ENCODE results near the gene ATG10.
"Not testable (repeated sequence)": the region's sequence is repeated elsewhere in the genome, so short reads cannot be mapped to it uniquely, and the experiment has no call there.

ATG10 gene

DNA sequence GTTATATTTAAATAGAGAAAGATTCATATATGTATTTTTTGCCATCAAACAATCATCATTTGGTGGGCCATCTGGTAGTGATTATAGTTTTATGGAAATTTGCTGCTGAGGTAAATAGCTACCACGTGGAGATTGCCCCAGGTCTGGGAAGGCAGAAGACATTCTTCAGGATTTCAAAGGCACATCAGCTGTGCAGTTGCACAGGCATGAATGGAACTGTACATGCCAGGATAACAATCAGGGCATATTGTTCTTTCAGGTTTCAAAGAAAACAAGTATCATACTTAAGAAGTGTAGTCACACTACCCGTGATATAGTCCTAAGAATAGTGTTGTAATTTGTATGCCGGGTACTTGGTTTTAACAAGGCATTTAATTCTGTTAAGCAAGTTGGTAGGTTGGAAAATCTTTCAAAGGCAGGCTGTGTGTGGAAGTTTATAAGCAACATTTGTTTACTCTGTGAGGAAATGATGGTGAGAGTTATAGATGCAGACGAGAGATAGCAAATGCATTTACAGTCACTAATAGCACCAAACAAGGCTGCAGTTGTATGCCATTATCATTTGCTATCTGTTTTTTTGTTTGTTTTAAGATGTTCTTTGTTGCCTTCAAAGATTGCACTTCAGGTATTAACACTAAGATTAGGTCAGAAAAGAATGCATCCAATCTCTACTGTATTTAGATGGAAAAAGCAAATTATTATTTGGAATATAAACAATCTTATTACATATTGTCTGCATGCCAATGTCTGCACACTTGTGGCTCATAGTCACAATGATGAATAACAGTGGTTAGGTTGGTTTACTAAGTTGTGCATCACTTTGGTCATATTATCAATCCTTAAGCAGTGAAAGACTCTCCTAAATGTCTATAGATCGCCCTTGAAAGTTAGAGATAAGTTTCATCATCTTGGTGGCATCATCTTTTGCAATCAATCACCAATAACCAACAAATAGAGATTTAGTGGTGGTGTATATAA lies 251.1 kb downstream of the ATG10 start:
- no peak for DNase-seq (ENCODE audit: low read depth in 2 of 2)

DNA sequence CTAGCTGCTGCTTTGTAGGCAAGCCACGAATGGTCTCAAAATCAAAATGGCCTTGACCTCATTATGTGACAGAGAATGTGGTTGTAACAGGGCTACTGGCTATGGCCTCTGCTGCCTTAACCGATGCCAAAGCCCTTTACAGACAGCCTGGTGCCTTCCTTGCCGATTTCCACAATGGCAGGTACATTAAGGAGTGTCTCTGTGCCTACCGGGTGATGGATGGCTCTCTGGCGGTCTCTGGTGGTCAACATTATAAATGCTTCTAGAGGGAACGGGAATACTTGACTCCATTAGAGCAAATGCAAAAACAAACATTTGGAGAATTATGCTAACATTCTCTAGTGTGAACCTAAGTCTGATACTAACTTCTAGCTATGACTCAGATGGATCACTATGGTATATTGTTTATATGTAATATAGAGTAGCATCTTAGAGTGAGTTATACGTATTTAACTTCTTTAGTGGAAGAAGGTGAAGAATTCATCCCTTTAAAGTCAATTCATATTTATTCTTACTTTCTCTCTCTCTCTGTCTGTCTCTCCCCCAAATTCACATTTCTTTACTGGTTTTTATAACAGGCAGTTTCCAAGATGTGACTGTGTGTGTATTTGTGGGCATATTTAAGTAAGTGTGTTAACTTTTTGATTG lies 253.8 kb downstream of the ATG10 start:
- DNase-seq (ENCODE audit: low read depth in 2 of 2) = peak; percentile 17 to 22

DNA sequence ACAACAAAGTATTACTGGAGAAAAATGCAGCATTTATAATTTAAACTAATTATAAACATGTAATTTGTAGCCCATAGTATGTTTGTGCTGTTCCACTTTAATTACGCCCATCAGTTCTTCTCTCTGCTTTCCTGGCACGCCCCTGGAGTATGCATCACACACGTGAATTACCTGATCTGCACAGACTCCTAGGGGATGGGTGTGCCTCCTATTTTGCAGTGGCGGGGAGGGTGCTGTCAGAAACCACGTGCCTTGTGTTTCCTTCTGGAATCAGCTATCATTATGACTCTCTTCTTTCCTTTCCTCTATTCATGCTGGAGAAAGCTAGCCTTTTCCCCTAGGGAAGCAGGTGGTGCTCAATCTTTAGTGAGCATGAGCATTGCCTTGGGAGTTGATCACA lies 263.1 kb downstream of the ATG10 start:
- DNase-seq (ENCODE audit: low read depth in 2 of 2) = no peak

DNA sequence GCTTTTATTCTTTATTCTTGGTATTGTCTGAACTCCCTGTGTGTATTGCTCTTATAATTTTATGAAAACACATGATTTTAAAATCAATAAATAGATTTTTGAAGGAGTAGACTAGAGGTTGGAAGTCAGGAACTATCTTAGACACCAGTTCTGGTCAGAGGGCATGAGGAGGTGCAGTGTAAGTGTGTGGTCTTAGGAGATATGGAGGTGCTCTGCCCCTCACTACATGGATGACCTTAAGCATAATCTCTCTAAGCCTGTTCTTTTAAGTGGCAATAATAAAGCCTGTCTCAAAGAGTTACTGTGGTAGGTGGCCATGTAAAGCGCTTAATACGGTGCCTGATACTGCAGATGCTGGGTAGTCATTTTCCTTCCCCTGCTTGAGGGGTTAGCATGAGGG lies 272.3 kb downstream of the ATG10 start:
- no peak for DNase-seq (ENCODE audit: low read depth in 2 of 2)

- DNase-seq (ENCODE audit: low read depth in 2 of 2) = no peak
Observed at GRCh38 chr5:82244854-82245635, 273.2 kb downstream of the ATG10 start.

DNA sequence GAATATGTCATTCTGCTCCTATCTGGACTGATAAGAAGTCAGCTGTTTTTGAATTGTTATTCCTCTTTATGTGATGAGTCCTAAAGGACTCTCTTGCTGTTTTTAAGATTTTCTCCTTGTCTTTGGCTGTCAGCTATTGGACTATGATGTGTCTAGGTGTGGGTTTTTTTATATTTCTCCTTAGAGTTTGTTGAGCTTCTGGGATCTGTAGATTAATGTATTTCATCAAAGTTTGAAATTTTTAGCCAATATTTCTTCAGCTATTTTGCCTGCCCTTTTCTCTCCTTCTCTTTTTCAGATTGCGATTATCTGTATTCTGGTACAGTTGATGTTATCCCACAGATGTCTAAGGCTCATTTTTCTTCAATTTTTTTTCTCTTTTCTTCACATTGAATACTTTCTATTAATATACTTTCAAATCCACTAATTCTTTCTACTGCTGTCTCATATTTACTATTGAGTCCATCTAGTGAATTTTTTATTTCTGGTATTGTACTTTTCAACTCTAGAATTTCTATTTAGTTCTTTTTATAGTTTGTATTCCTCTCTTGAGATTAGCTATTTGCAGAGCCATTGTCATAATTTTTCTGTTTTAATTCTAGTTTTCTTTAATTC lies 275.2 kb downstream of the ATG10 start:
- DNase-seq (ENCODE audit: low read depth in 2 of 2) = no peak

GRCh38 chr5:82252744-82253143 lies 280.9 kb downstream of the ATG10 start:
- no peak for DNase-seq (ENCODE audit: low read depth in 2 of 2)

- DNase-seq (ENCODE audit: low read depth in 2 of 2) = no peak
Observed at GRCh38 chr5:82255844-82256243, 284.0 kb downstream of the ATG10 start.

DNA sequence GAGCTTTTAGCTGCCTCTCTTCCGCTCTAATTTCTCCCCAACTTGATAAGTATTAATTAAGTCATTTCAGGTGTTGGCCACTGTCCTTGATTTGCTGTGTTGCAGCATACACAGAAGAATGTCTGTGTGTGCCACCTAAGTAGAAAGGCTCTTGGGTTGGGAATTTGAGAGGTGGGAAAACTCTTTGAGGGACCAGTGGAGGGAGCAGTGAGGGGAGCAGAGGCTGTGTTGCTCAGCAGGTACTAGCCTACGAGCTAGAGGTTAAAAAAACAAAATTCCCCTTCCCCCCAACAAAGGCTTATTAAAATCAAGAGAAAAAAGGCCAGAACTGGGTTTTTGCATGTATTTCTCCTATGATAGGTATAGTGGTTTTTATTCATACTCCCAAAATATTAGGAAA lies 285.4 kb downstream of the ATG10 start:
- DNase-seq (ENCODE audit: low read depth in 2 of 2) = no peak

DNA sequence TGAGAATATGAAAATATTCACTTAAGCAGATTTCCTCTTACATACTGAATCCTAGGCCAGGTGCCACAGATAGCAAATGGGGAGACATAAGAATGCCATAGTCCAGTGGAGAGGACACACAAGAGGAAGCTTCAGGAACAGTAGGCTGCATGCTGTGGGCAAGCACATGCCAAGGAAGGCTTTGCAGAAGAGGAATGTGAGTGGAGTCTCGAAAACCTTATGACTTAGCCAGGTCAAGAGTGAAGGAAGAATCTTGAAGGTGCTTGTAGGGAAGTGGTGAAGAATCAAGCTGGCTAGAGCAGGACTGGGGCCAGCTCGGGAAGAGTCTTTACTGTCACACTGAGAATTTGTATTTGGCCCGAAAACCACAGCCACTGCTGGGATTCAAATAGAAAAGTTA lies 285.9 kb downstream of the ATG10 start:
- no peak for DNase-seq (ENCODE audit: low read depth in 2 of 2)

DNA sequence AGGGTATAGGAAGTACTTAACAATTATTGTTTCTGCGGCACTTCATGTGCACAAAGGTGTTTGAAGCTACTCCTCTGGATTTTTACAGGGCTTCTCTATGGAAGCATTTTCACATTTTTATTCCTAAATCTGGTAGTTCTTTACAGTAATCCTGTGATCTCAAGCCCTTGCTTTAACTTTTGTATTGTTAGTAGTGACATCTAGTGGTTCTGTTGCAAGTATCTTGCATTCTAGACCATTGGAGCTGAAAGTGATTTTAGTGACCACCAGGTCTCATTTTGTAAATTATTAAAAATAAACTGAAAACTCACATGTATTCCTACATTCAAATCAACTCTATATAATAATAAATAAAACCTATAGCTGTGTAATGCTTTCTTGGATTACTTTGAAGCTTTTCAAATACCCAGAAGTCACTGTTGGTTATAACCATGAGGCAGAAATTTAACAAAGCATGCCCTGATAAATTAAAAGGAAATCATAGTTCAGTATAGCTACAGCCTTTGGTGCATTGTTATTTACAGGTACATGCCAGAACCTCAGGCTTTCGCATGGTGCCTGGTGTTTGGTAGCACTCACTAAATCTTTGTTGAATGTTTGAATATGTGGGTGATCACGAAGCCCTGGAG lies 287.5 kb downstream of the ATG10 start:
- no peak for DNase-seq (ENCODE audit: low read depth in 2 of 2)

DNA sequence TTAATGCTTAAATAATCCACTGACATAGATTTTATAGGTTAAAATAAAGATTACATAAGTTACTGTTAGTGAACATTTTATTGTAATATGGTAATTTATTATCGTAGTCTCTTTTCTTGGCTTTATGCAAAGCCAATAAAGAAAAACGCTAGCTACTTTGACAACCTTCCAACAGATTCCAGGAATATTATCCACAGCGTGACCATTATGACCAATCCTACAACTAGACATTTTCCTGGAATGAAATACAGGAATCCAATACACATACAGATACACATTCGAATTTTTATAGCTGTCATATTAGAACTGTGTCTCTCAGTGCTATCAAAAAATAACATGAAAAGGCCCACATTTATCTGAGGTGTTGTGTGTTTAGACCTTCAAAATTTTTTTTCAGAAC lies 293.2 kb downstream of the ATG10 start:
- DNase-seq (ENCODE audit: low read depth in 2 of 2) = peak; percentile 30 to 39

DNA sequence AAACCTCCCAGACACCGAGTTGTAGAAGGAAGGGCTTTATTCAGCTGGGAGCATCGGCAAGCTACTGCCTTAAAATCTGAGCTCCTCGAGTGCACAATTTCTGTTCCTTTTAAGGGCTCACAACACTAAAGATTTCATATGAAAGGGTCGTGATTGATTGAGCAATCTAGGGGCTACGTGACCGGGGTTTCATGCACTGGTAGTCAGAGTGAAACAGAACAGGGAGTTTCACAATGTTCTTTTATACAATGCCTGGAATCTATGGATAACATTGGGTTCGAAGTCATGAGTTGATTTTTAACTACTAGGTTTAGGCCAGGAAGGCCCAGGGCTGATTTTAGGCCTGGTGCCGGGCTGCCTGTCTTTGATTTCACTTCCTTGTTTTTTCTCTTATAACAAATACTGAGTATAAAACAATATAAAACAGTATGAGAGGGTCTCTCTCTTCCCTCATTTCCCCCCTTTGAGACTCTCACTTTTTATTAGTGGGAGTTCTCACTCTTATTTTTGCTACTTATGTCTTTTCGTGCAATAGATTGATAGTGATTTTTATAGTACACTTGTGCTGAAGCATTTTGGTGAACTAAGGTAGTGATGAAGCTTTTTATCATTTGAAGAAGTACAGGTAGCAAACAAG lies 295.6 kb downstream of the ATG10 start:
- not testable (repeated sequence) for DNase-seq (ENCODE audit: low read depth in 2 of 2)

DNA sequence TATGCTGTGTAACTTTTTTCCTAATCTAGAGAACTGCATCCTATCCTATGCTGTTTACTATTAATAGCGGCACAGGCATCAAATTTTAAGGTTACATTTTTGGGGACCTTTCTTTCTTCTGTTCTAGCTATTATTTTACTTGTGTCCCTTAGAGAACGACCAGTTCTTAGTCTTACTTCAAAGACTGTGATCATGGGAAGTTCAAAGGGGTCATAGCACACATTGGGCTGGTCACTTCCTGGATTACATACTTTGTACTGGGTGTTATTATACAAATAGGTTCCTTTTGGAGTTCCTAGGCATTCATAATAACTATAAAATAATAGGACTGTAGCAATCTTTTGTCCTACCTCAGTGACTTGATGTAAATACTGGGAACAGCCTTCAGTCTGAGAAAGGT lies 297.5 kb downstream of the ATG10 start:
- not testable (repeated sequence) for DNase-seq (ENCODE audit: low read depth in 2 of 2)

DNA sequence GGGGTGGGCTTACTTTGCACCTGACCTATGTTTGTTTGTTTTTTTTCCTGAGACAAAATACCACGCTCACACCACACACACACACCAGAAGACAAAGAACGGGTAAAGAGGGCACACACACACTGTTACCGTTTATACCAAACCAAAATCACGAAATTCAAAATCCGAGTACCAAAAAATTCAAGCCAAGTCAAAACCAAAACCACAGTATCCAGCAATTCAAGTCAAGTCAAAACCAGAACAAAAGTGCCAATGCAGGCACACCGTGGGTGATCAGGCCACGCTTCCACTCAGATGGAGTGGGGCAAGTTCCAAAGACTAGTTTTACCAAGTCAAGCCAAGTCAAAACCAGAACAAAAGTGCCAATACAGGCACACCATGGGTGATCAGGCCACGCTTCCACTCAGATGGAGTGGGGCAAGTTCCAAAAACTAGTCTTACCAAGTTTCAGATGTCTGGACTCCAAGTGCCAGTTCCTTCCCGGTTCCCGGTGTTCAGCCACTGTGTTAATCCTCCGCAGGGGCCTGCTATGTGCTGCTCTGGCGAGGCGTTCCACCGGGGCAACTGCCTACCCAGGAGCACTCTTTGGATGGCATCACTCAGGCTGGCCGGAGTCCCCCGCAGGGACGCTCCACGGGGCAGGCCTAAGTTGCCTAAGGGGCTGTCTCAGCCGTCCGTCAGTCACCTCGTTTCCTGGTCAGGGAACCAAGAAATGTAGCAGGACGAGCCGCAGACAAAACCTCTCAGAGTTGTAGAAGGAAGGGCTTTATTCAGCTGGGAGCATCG lies 300.9 kb downstream of the ATG10 start:
- not testable (repeated sequence) for DNase-seq (ENCODE audit: low read depth in 2 of 2)

DNA sequence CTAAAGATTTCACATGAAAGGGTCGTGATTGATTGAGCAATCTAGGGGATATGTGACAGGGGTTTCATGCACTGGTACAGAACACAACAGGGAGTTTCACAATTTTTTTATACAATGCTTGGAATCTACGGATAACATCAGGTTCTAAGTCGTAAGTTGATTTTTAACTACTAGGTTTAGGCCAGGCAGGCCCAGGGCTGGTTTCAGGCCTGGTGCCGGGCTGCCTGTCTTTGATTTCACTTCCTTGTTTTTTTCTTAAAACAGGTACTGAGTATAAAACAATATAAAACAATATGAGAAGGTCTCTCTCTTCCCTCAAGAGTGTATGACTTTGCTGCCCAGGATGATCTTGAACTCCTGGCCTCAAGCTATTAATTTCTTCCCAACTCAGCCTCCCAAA lies 301.6 kb downstream of the ATG10 start:
- DNase-seq (ENCODE audit: low read depth in 2 of 2) = not testable (repeated sequence)

GRCh38 chr5:82274343-82275211 lies 302.8 kb downstream of the ATG10 start:
- DNase-seq (ENCODE audit: low read depth in 2 of 2) = no peak

GRCh38 chr5:82275216-82275664 lies 303.4 kb downstream of the ATG10 start:
- DNase-seq (ENCODE audit: low read depth in 2 of 2) = no peak

Measured in fibroblast of skin of left biceps (primary cell).